Ascending aorta (tissue), 1 donor: ENCODE measurements around the gene SLC37A2. TPM values are rescaled to one million over a fixed set of nuclear protein-coding genes. Genes with fewer than 3 reads are reported as not detected.

Experiments
- total RNA-seq: library from RNA; depleted of rRNA; stranded (reverse); fragments of >200 nt; gene quantifications from one replicate; pipeline ENCODE4 v1.1.0, GENCODE V29; 2016

Gene SLC37A2
- total RNA-seq, 1 donor from 2014 or later: 1.5 TPM

Other genes with a start within 250 kb of the SLC37A2 start
- gene ROBO3, start 197.9 kb upstream of the SLC37A2 start, total RNA-seq: 37.5 TPM
- 51.5 TPM for gene ROBO4, start 165.4 kb upstream of the SLC37A2 start, total RNA-seq
- not detected for gene HEPN1, start 144.1 kb upstream of the SLC37A2 start, total RNA-seq
- gene HEPACAM, start 127.3 kb upstream of the SLC37A2 start, total RNA-seq: not detected
- gene CCDC15, start 109.1 kb upstream of the SLC37A2 start, total RNA-seq: not detected
- gene TMEM218, start 48.3 kb downstream of the SLC37A2 start, total RNA-seq: 0.64 TPM
- gene PKNOX2, start 101.4 kb downstream of the SLC37A2 start, total RNA-seq: 12.1 TPM